Measurements from ENCODE around the gene GABBR2. TPM values are rescaled to one million over a fixed set of nuclear protein-coding genes. Genes with fewer than 3 reads are reported as not detected.

The GABBR2 gene
- total and polyA plus RNA-seq, 2 experiments from 2014 or later, result 0.89 to 1.3 TPM

DNA sequence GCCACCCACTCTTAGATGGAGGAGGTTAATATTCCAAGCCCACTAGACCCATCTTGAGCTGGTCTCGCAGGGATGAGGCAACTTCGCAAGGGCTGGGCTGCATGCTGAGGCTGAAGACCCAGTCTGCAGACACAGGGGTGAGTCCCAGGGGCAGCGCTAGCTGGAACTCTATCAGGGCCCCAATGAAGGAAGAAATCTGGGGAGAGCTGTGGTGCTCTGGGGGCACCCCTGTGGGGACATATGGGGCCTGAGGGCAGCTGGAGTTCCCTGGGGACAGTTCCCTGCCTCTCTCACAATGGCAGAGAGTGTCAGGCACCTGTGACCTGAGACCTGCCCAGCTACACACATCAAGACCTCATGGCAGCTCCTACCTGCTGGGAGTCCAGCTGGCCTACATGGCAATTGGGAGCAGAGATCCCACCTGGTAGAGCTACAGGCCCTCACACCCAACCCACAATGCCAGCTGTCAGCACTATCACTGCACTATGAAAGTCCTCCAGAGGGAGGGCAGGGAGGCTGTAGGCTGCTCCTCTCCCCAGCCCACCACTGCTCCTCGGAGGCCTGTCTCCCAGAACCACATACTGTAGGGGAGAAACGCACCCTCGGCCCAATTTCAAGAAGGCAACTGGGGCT is 202.2 kb downstream of the GABBR2 start:
- peaks cover 6% of the 10 kb centered on the region for H3K27me3 Mint-ChIP-seq (ENCODE audit: insufficient read depth, low read depth, poor library complexity)
- H3K27me3 ChIP-seq (ENCODE audit: insufficient read depth), result no peaks in the 10 kb centered on the region

More for the DNA sequence above, 202.2 kb downstream of the GABBR2 start:
- H3K9me2 ChIP-seq (ENCODE audit: insufficient read depth), result 0 out of 2 replicates have a peak, but pooled peaks cover 3% of the 10 kb centered on the region
- H2AFZ ChIP-seq, result no peak overlapping the region
- H3K4me3 Mint-ChIP-seq, result no peak overlapping the region
- TF ChIP-seq CREB1 (CRISPR knock-in tag; IDR thresholded peaks at IDR 0.05; ENCODE audit: low read depth) (no peak), NANOG (IDR thresholded peaks at IDR 0.05; ENCODE audit: borderline replicate concordance) (no peak), ZNF114 (CRISPR knock-in tag; IDR thresholded peaks at IDR 0.05) (no peak), EZH2 (IDR thresholded peaks at IDR 0.05; ENCODE audit: low read depth, unreplicated experiment) (no peak), ZNF331 (CRISPR knock-in tag; IDR thresholded peaks at IDR 0.05; ENCODE audit: low read depth) (no peak), JUNB (IDR thresholded peaks at IDR 0.05; ENCODE audit: unreplicated experiment) (no peak), STAT1 (IDR thresholded peaks at IDR 0.05; ENCODE audit: unreplicated experiment) (no peak), POLR2AphosphoS5 (IDR thresholded peaks at IDR 0.05; ENCODE audit: low read depth) (no peak), REST (IDR thresholded peaks at IDR 0.05; ENCODE audit: unreplicated experiment) (no peak), EZH2phosphoT487 (IDR thresholded peaks at IDR 0.05; ENCODE audit: unreplicated experiment) (no peak), ETS1 (IDR thresholded peaks at IDR 0.05) (no peak)
- TF ChIP-seq, protein P1, sequence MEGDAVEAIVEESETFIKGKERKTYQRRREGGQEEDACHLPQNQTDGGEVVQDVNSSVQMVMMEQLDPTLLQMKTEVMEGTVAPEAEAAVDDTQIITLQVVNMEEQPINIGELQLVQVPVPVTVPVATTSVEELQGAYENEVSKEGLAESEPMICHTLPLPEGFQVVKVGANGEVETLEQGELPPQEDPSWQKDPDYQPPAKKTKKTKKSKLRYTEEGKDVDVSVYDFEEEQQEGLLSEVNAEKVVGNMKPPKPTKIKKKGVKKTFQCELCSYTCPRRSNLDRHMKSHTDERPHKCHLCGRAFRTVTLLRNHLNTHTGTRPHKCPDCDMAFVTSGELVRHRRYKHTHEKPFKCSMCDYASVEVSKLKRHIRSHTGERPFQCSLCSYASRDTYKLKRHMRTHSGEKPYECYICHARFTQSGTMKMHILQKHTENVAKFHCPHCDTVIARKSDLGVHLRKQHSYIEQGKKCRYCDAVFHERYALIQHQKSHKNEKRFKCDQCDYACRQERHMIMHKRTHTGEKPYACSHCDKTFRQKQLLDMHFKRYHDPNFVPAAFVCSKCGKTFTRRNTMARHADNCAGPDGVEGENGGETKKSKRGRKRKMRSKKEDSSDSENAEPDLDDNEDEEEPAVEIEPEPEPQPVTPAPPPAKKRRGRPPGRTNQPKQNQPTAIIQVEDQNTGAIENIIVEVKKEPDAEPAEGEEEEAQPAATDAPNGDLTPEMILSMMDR (conservative IDR thresholded peaks at IDR 0.05; ENCODE audit: low read depth in 2 of 2), result no peak
- TF ChIP-seq, protein P2, sequence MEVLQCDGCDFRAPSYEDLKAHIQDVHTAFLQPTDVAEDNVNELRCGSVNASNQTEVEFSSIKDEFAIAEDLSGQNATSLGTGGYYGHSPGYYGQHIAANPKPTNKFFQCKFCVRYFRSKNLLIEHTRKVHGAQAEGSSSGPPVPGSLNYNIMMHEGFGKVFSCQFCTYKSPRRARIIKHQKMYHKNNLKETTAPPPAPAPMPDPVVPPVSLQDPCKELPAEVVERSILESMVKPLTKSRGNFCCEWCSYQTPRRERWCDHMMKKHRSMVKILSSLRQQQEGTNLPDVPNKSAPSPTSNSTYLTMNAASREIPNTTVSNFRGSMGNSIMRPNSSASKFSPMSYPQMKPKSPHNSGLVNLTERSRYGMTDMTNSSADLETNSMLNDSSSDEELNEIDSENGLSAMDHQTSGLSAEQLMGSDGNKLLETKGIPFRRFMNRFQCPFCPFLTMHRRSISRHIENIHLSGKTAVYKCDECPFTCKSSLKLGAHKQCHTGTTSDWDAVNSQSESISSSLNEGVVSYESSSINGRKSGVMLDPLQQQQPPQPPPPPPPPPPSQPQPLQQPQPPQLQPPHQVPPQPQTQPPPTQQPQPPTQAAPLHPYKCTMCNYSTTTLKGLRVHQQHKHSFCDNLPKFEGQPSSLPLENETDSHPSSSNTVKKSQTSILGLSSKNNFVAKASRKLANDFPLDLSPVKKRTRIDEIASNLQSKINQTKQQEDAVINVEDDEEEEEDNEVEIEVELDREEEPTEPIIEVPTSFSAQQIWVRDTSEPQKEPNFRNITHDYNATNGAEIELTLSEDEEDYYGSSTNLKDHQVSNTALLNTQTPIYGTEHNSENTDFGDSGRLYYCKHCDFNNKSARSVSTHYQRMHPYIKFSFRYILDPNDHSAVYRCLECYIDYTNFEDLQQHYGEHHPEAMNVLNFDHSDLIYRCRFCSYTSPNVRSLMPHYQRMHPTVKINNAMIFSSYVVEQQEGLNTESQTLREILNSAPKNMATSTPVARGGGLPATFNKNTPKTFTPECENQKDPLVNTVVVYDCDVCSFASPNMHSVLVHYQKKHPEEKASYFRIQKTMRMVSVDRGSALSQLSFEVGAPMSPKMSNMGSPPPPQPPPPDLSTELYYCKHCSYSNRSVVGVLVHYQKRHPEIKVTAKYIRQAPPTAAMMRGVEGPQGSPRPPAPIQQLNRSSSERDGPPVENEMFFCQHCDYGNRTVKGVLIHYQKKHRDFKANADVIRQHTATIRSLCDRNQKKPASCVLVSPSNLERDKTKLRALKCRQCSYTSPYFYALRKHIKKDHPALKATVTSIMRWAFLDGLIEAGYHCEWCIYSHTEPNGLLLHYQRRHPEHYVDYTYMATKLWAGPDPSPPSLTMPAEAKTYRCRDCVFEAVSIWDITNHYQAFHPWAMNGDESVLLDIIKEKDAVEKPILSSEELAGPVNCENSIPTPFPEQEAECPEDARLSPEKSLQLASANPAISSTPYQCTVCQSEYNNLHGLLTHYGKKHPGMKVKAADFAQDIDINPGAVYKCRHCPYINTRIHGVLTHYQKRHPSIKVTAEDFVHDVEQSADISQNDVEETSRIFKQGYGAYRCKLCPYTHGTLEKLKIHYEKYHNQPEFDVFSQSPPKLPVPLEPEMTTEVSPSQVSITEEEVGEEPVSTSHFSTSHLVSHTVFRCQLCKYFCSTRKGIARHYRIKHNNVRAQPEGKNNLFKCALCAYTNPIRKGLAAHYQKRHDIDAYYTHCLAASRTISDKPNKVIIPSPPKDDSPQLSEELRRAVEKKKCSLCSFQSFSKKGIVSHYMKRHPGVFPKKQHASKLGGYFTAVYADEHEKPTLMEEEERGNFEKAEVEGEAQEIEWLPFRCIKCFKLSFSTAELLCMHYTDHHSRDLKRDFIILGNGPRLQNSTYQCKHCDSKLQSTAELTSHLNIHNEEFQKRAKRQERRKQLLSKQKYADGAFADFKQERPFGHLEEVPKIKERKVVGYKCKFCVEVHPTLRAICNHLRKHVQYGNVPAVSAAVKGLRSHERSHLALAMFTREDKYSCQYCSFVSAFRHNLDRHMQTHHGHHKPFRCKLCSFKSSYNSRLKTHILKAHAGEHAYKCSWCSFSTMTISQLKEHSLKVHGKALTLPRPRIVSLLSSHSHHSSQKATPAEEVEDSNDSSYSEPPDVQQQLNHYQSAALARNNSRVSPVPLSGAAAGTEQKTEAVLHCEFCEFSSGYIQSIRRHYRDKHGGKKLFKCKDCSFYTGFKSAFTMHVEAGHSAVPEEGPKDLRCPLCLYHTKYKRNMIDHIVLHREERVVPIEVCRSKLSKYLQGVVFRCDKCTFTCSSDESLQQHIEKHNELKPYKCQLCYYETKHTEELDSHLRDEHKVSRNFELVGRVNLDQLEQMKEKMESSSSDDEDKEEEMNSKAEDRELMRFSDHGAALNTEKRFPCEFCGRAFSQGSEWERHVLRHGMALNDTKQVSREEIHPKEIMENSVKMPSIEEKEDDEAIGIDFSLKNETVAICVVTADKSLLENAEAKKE (CRISPR knock-in tag; IDR thresholded peaks at IDR 0.05), result no peak
- no peak overlapping the region for H3K4me2 ChIP-seq
- peaks cover 38% of the 10 kb centered on the region for H3K9me3 Mint-ChIP-seq
- no peaks in the 10 kb centered on the region for H3F3A ChIP-seq (replicated peaks; ENCODE audit: low read depth)
- H3K36me3 Mint-ChIP-seq (ENCODE audit: low read depth), result peaks cover 21% of the 10 kb centered on the region
- DNase-seq (ENCODE audit: low spot score) (no peak), ATAC-seq (no peak)
- no peak overlapping the region for H3K27ac Mint-ChIP-seq
- no peaks in the 10 kb centered on the region for H3K79me2 ChIP-seq (replicated peaks; ENCODE audit: insufficient read depth)
- H3K4me1 ChIP-seq (ENCODE audit: insufficient read depth), result peaks cover 28% of the 10 kb centered on the region
- H3K4me3 ChIP-seq, result no peak overlapping the region
- H4K20me1 ChIP-seq (replicated peaks; ENCODE audit: insufficient read depth), result no peaks in the 10 kb centered on the region
- H3K36me3 ChIP-seq (ENCODE audit: insufficient read depth), result no peaks in the 10 kb centered on the region; the same call in 1 of the 2 replicates
- H3K4me1 Mint-ChIP-seq, result peaks cover 33% of the 10 kb centered on the region
- no peak overlapping the region for H3K27ac ChIP-seq (ENCODE audit: low read depth)

Measured in GM23338 (cell line).